KMS-11 (cell line): ENCODE results near the gene COL12A1.

ENCODE experiments used
- H2AFZ ChIP-seq: fragments of 200-600 bp; sonication (generic); 2 replicates; pipeline ENCODE4 v1.6.1; 2016; ENCODE audit warnings: antibody characterized with exemption, mixed run types, low read depth
- H3K27ac ChIP-seq: fragments of 200-600 bp; sonication (generic); 2 replicates; pipeline ENCODE4 v1.6.1; 2016; ENCODE audit warnings: mild to moderate bottlenecking, mixed run types
- H3K27me3 ChIP-seq: fragments of 200-600 bp; sonication (generic); 2 replicates; pipeline ENCODE4 v1.6.1; 2017; ENCODE audit warnings: mild to moderate bottlenecking, low read depth, mixed run types, moderate library complexity; ENCODE audit not compliant: insufficient read depth
- H3K36me3 ChIP-seq: fragments of 200-600 bp; sonication (generic); 2 replicates; pipeline ENCODE4 v1.6.1; 2017; ENCODE audit warnings: mild to moderate bottlenecking, mixed run types; ENCODE audit not compliant: insufficient read depth
- H3K4me1 ChIP-seq: fragments of 200-600 bp; sonication (generic); 2 replicates; pipeline ENCODE4 v1.6.1; 2016; ENCODE audit warnings: mild to moderate bottlenecking, low read depth, mixed run types; ENCODE audit not compliant: poor library complexity, severe bottlenecking
- H3K4me2 ChIP-seq: fragments of 200-600 bp; sonication (generic); 2 replicates; pipeline ENCODE4 v1.7.0; 2016; ENCODE audit warnings: mild to moderate bottlenecking, mixed run types
- H3K4me3 ChIP-seq: fragments of 200-600 bp; sonication (generic); IDR thresholded peaks from 2 replicates; pipeline ENCODE4 v1.6.1; 2017; ENCODE audit warnings: low read depth, low read length, mixed read lengths; ENCODE audit not compliant: insufficient read depth
- H3K79me2 ChIP-seq: fragments of 200-600 bp; sonication (generic); 2 replicates; pipeline ENCODE4 v1.6.1; 2016; ENCODE audit warnings: low read depth, mixed run types; ENCODE audit not compliant: insufficient read depth
- H3K9ac ChIP-seq: fragments of 200-600 bp; sonication (generic); 2 replicates; pipeline ENCODE4 v1.6.1; 2016; ENCODE audit warnings: mild to moderate bottlenecking, mixed run types
- H4K20me1 ChIP-seq: fragments of 200-600 bp; sonication (generic); 2 replicates; pipeline ENCODE4 v1.6.1; 2016; ENCODE audit warnings: mild to moderate bottlenecking, mixed run types; ENCODE audit not compliant: insufficient read depth
- CTCF ChIP-seq: fragments of 200-600 bp; sonication (generic); conservative IDR thresholded peaks from 2 replicates; pipeline ENCODE4 v1.6.1; 2017; ENCODE audit warnings: low read depth, mild to moderate bottlenecking, antibody characterized with exemption, low read length, moderate library complexity, mixed read lengths

COL12A1 gene

GRCh38 chr6:75089151-75089897, 116.5 kb downstream of the COL12A1 start:
- H3K4me3 ChIP-seq: no peak overlapping the region
- TF ChIP-seq CTCF: no peak
- H3K4me1 ChIP-seq: no peaks in the 10 kb centered on the region
- no peaks in the 10 kb centered on the region for H3K79me2 ChIP-seq
- H3K36me3 ChIP-seq: no peaks in the 10 kb centered on the region
- H3K4me2 ChIP-seq: no peak overlapping the region
- no peak overlapping the region for H2AFZ ChIP-seq
- H3K27me3 ChIP-seq: no peaks in the 10 kb centered on the region
- H3K9ac ChIP-seq: no peak overlapping the region
- H3K27ac ChIP-seq: no peak overlapping the region
- no peaks in the 10 kb centered on the region for H4K20me1 ChIP-seq

- TF ChIP-seq CTCF: no peak
- no peaks in the 10 kb centered on the region for H3K27me3 ChIP-seq
- H3K9ac ChIP-seq: no peak overlapping the region
- no peak overlapping the region for H3K4me3 ChIP-seq
- H2AFZ ChIP-seq: no peak overlapping the region
- H3K79me2 ChIP-seq: no peaks in the 10 kb centered on the region
- H3K4me1 ChIP-seq: no peaks in the 10 kb centered on the region
- no peak overlapping the region for H3K4me2 ChIP-seq
- H4K20me1 ChIP-seq: no peaks in the 10 kb centered on the region
- no peak overlapping the region for H3K27ac ChIP-seq
- H3K36me3 ChIP-seq: no peaks in the 10 kb centered on the region
These were observed 119.8 kb downstream of the COL12A1 start for GRCh38 chr6:75085931-75086635.

GRCh38 chr6:75084872-75085381, 120.9 kb downstream of the COL12A1 start:
- no peak overlapping the region for H2AFZ ChIP-seq

GRCh38 chr6:75084018-75084417, 121.8 kb downstream of the COL12A1 start:
- Histone ChIP-seq H3K27ac (no peak overlapping the region), H3K4me3 (no peak overlapping the region), H3K36me3 (no peaks in the 10 kb centered on the region), H3K4me1 (no peaks in the 10 kb centered on the region), H3K9ac (no peak overlapping the region), H3K27me3 (no peaks in the 10 kb centered on the region), H3K79me2 (no peaks in the 10 kb centered on the region), H2AFZ (no peak overlapping the region), H3K4me2 (no peak overlapping the region), H4K20me1 (no peaks in the 10 kb centered on the region)
- no peak for TF ChIP-seq CTCF

More at GRCh38 chr6:75084872-75085381, 120.9 kb downstream of the COL12A1 start:
- Histone ChIP-seq H3K4me2 (no peak overlapping the region), H3K36me3 (no peaks in the 10 kb centered on the region), H3K9ac (no peak overlapping the region), H3K27ac (no peak overlapping the region), H3K4me1 (no peaks in the 10 kb centered on the region), H3K27me3 (no peaks in the 10 kb centered on the region), H4K20me1 (no peaks in the 10 kb centered on the region), H3K79me2 (no peaks in the 10 kb centered on the region), H3K4me3 (no peak overlapping the region)
- TF ChIP-seq CTCF: no peak
